UCSD-AML1 (cell line): Measurements from ENCODE around the gene KATNAL2.
A peak's percentile ranks its signal among the peaks of the same experiment; 100 is the strongest.

Experiments used
- DNase-seq: peaks from one replicate; lab custom pipeline; 2025; ENCODE audit not compliant: unreplicated experiment; lab: John Stamatoyannopoulos, UW

Gene KATNAL2, protein sequence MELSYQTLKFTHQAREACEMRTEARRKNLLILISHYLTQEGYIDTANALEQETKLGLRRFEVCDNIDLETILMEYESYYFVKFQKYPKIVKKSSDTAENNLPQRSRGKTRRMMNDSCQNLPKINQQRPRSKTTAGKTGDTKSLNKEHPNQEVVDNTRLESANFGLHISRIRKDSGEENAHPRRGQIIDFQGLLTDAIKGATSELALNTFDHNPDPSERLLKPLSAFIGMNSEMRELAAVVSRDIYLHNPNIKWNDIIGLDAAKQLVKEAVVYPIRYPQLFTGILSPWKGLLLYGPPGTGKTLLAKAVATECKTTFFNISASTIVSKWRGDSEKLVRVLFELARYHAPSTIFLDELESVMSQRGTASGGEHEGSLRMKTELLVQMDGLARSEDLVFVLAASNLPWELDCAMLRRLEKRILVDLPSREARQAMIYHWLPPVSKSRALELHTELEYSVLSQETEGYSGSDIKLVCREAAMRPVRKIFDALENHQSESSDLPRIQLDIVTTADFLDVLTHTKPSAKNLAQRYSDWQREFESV

DNA sequence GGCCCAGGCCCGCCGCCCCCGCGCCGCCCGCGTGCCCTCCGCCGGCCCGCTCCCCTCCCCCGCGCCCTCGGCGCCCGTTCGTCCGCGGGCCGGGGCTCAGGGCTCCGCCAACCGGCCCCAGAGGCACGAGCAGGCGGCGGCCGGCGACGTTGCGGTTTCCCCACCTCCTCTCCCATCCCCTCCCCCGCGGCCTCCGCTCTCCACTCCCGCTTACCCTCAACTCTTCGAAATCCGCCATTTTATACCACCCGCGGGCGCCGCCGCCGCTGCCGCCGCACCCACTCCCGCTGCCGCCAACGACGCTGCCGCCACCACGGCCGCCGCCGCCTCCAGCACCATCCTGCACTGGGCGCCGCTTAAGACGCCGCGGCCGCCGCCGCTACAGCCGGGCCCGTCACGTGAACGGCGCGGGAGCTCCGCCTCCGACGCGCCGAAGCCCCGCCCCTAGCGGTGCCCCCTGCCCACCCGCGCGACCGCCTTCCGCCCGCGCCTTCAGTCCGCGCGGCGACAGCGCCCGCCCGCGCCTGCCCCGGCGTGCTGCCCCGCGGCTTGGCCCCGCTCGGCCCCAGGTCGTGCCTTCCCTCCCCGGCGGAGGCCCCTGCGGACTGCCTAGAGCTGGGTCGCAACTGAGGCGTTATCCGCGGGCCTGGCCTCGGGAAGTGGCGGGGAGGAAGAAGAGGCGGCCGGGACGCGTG is at the start of gene KATNAL2, which contains the start of gene PIAS2:
Gene KATNAL2 (plus strand): TSS at position 495 of the 695 bp plus-strand sequence. CDS start 29,271 bp downstream, outside the sequence.
Gene PIAS2 (minus strand): TSS at position 400 of the 695 bp plus-strand sequence. CDS start 162 bp downstream, at position 238.
- DNase-seq, result peak; percentile 89

DNA sequence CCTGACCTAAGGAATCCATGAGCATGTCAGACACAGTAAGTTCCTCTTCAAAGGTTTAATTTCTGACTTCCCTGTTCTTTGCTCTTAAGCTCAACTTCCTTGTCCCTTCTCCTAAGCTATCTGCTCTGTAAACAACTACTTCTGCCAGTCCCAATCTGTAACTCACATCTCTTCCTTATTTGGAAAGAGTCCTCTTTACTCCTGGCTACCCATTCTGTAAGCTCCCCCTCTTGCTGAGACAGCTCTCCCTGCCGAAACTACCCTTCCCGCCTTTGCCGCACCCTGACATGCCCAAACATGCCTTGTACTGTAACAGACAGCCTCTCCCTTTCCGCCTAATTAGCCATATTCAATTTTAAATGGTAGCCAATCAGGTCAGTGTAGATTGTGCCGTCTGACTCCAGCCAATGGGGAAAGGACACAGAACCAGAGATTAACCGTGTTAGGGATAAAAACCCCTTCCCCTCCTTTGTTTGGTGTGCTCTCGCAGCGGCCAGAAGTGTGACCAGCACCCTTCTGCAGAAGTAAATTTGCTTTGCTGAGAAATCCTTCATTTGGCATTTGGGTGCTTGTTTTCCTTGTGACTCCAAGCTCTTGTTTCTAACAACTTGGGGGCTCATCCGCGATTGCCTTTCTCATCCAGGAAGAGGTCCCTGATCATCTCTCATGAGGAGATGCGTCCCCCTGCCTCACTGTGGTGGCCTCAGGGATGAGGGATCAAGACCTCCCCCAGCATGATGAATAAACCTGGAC is 49.1 kb upstream of the KATNAL2 start:
- peak; percentile 20 for DNase-seq

DNA sequence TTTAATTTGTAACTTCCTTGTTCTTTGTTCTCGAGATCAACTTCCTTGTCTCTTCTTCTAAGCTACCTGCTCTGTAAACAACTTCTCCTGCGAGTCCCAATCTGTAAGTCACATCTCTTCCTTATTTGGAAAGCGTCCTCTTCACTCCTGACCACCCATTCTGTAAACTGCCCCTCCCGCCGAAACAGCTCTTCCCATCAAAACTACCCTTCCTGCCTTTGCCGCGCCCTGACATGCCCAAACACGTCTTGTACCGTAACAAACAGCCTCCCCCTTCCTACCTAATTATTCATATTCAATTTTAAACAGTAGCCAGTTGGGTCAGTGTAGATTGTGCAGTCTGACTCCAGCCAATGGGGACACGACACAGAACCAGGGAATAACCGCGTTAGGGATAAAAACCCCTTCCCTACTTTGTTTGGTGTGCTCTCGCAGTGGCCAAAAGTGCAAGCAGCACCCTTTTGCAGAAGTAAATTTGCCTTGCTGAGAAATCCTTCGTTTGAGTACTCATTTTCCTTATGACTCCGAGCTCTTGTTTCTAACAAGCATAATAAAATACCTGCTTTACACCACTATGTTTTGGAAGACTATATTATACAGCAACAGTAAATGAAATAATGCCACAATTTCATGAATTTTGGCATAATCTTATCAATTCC is 39.9 kb upstream of the KATNAL2 start:
- no peak for DNase-seq

DNA sequence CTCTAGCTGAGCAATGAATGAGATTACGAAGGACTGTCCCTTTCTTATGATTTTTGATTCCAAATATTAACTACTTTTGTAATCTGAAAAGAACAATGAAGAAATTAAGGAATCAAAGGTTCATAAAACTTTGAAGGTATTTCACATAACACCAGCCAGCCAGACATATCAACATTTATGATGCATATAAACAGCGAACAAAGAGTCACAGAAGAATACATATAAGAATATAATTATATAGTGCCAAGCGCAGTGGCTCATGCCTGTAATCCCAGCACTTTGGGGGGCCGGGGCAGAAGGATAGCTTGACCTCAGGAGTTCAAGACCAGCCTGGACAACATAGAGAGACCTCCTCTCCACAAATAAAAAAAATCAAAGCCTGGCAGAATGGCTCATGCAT is 34.2 kb upstream of the KATNAL2 start:
- no peak for DNase-seq

DNA sequence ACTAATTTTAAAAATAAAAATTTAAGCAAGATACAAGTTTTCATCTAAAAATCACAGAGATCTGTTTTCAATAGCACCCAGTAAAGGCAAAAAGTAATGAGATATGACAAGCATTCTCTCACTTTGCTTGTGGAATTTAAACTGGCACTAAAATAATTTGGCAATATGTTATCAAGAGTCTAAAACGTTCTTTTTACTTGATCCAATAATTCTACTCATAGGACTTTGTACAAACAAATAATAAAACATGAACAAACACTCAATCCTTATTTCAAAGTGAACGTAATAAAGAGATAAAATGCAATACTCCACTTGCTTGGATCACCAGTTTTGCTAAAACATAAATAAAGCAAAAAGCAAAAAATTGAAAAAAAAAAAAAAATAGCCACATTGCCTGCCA is 30.5 kb upstream of the KATNAL2 start:
- no peak for DNase-seq

DNA sequence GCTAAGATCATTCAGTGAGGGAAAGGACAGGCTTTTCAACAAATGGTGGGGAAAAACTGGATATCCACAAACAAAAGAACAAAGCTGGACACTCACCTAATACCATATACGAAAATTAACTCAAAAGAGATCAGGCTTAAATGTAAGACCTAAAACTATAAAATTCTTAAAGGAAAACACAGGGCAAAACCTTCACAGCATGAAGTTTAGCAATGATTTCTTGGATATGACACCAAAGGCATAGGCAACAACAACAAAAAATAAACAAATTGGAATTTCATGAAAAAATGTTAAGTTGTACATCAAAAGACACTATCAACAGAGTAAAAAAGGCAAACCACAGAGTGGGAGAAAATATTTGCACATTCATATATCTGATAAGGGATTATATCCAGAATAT is 28.4 kb upstream of the KATNAL2 start:
- no peak for DNase-seq

DNA sequence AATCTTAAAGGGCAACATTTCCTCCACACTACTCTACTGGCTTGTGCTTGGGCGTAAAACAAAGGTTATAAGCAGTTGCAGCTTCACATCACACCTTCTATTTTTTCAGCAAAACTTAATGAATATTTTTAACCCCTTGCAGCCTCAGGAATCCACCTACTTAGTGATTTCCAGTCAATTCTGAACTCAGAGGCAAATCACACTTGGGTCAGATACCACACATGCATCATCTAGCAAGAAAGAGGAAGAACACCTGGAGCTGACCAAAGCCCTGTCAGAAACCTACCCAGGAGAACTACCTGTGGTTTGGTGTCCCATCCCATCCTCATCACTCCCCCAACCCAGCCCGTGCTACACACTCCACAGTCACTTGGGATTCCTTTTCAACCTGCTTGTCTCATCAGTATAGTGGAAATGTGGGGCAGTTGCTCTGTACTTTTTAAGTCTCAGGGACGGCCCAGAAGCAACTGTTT is 25.6 kb upstream of the KATNAL2 start:
- no peak for DNase-seq

DNA sequence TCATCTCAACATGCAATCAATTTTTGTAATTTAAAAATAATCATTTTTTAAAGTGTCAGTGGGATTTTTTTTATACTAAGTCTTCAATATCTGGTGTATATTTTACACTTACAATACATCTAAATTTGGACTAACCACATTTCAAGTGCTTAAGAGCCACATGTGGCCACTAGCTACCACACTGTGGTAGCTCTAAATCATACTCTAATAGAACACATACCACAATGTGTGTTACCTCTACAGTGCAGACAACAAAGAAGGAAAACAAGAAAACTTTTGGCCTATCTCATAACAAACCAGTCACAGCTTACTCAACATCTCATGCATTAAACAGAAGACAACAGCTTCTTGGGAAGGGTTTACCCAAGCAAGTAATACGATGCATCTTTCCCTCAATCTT is 24.6 kb upstream of the KATNAL2 start:
- DNase-seq, result no peak

DNA sequence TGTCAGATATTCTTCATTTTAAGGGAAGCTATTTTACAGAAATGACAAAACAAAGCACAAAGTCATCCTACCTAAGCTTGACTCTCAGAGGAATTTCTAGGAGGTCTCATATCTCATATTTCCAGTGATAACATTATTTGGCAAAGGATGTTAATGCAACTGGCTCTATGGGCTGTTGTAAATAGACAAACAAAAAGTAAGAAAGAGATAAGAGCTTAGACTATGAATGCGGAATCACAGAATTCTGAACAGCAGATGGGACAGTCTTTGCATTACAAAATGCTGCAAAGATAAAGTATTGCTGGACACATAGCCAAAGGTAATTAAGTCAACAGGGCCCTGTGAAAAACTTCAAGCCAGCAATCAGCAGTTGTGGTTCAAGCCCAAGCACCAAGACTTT is 24.0 kb upstream of the KATNAL2 start:
- no peak for DNase-seq

DNA sequence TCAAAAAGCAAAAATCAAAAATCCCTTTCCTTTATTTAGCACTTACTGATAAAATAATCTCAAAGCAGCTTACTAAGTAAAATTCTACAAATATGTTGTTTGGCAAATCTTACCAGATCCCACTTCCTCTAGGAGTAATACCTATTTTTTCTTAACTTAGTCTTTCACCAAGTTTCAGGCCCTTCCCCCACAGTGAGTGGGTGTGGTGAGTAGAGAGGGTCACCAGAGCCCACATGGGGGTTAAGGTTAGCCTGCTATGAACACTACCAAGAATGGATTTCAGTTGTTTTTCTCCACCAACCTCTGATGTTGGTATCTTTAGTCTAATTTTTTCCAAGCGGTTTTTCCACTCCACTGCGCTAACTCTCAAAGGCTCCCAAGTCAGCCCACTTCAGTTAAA is 23.3 kb upstream of the KATNAL2 start:
- no peak for DNase-seq

DNA sequence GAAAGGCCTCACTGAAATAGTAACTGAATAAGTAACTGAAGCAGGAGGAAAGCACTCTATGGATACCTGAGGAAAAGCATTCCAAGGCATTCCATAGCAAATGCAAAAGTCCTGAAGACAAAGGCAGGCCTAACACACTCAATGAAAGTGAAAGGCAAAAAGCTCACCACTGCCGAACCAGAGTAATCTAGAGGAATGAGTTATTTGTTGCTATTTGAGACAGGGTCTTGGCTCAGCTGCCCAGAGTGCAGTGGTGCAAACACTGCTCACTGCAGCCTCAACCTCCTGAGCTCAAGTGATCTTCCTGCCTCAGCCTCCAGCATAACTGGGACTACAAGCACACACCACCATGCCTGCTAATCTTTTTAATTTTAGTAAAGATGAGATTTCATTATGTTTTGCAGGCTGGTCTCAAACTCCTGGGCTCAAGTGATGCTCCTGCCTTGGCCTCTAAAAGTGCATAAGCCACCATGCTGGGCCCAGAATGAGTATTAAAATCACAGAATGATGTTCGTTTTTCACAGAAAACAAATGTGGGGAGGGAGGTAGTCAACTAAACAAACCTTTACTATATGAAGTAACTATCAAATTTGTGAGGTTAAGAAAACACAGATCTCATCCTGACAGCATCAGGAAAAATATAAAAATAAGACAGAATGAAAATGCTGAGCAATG is 18.0 kb upstream of the KATNAL2 start:
- no peak for DNase-seq

DNA sequence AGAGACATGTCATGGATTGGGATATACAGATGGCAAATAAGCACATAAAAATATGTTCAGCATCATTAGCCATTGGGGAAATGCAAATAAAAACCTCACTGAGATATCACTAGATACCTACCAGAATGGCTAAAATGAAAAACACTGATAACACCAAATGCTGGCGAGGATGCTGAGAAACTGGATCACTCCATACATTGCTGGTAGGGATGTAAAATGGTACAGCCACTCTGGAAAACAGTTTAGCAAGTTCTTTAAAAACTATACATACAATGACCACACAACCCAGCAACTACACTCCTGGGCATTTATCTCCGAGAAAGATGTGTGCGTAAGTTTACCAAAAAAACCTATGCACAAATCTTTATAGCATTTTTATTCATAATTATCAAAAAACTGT is 14.0 kb upstream of the KATNAL2 start:
- no peak for DNase-seq

DNA sequence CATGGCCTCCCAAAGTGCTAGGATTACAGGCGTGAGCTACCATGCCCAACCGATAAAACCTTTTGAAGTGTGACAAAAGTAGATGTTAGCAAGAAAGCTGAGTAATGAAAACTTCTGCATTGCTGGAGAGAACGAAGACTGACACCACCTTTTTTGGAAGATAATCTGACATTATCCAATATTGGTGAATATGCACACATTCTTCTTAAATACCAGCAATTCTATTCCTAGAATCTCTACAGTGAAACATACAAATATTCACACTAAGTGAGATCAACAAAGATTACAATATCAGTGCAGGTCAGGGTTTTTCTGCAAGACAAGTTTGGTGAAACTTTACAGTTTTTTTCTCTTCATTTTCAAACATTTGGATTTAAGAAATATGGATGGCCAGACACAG is 7.9 kb upstream of the KATNAL2 start:
- DNase-seq, result no peak

DNA sequence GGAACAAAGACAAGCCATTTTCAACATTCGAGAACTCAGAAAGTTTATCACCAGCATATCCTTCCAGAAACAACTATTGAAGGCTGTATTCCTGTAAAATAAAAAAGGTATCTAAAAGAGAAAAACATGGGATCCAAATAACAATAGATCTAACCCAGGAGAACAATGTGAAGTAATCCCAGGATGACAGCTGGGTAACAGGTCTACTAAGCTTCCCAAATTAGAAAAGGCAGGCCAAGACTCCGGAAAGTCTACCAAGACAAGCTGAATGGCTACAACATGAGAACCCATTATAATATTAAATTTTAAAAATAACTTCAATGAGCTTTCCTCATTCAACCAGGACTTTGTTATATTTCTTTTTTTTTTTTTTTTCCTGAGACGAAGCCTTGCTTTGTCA is 6.5 kb upstream of the KATNAL2 start:
- DNase-seq, result no peak

DNA sequence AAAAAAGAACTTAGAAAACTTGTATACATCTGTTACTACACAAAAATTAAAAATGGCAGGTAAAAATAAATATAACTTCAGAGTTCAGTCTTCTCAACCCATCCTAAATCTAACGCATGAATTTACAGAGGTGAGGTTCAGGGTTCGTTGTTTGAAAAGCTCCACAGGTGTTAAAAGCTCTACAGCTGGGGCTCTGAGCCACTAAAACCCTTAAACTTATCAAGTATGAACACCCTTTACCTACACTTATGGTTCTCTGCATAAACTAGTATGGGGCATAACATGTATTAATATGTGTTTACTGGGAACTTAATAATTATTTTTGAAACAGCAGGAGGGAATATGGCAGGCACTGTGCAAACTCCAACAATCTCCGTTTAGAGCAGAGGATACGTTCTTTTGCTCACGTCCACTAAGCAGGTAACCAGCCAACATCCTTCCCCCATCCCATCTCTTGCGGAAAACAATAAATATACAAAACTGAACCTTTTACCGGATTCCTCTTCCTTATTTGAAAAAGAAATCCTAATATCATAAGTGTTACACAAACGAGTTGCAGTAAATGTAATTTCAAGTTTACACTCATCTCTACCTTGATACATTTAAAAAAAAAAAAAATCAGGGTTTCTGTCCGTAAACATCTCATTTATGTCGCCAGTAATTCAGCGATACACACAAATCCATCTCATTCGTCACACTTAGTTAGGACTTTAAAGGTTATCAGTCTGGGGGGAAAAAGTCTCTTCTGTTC is 1.4 kb upstream of the KATNAL2 start:
- no peak for DNase-seq

DNA sequence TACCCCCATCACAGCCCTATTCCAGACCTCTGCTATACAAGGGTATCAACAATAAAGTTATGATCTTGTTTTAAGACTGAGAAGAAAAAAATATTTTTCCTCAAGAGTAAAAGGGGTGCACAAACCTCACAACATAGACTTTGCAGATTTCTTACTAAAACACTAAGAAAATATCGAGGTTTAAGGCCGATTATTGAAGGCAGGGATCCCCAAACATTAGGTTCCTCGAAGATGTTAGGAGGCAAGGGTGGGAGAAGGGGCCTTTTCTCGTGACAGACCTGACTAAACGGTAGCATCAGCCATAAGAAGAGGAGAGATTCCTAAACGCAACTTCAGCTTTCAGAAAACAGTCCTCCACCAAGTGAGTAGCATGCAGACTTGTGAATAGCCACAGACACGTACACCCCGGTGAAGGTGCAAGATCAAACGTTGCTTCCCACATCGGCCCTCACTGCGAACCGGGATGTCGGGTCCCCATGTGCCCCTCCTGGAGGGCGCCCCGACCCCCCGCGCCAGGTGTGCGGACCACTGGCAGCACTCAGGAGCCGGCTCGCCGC is 773 bp upstream of the KATNAL2 start:
- DNase-seq, result no peak

DNA sequence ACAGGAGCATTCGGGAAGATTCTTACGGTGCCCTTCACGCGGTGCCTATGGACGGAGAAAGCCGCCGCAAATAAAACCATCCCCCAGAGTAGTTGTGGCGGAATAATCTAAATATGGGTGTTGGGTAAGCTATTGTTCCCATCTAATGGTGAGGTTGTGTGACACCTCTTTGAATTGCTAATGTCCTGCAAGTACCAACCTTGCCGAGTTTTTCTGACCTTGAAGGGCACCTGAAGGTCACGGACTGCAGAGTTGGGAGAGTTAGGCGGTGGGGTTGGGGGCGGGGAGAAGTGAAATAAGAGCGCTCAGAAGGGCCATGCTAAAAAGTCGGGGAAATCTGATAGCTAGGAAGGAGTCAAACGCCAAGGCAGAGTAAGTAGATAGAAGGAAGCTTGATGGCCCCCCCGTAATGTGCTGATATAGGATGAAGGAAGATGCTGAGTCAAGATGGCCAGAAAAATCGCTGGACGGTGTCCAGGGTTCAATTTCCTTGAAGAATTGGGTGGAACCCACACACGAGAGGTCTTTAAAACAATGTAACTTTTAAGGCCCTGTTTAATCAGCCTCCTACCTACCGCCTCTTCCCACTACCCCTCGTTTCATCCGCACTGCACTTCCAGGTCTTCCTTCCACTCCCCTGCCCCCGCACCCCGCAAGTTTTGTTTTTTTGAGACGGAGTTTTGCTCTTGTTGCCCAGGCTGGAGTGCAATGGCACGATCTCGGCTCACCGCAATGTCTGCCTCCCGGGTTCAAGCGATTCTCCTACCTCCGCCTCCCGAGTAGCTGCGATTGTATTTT is 600 bp downstream of the KATNAL2 start:
- peak; percentile 37 for DNase-seq

DNA sequence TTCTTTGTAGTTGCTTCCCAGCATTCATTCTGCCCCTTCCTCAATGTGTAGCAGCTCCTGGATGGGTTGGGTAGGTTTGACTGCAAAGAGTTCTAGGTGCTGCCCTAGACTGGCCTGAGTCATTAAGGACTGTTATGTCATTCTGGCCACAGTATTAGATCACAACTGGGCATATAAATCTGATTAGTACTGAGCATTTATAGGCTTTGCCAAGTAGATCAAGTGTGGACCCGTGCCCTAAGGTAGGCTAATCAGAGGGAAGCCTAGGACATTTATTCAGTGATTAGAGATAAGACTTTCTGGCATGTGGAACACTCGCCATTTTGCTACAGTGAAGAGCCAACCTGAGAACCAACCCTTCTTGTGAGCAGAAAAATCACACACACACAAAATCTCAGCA is 2.7 kb downstream of the KATNAL2 start:
- DNase-seq, result no peak
